Tibial nerve (tissue), 4 donors: Measurements from ENCODE around the gene PRKAG2.

Experiments
- CTCF ChIP-seq, 5 experiments: fragments of 200-600 bp in 3 of 5; fragments of 450-650 bp in 2 of 5; sonication (generic) in 3 of 5; IDR thresholded peaks; one replicate each; pipeline ENCODE4 v1.5.1; 2016 to 2019; ENCODE audit warnings: antibody characterized with exemption in 5 of 5, mild to moderate bottlenecking in 3 of 5, moderate library complexity in 2 of 5
- EP300 ChIP-seq, 2 donors: sonication (generic); formaldehyde crosslinking; IDR thresholded peaks; one replicate each; pipeline ENCODE4 v1.6.1; 2017; ENCODE audit warnings: antibody characterized with exemption in 2 of 2, mild to moderate bottlenecking in 1 of 2

- TF ChIP-seq CTCF (IDR thresholded peaks at IDR 0.05) (no peak), EP300 (IDR thresholded peaks at IDR 0.05) (no peak)
These were observed 60.2 kb downstream of the PRKAG2 start for GRCh38 chr7:151816562-151817314.
